ENCODE data around the gene MYRFL.
A peak's percentile ranks its signal among the peaks of the same experiment; 100 is the strongest.

The MYRFL gene

GRCh38 chr12:69934011-69934410 lies 109.0 kb downstream of the MYRFL start:
- no peak for DNase-seq

- no peak for DNase-seq
Observed at GRCh38 chr12:69935651-69936100, 110.6 kb downstream of the MYRFL start.

GRCh38 chr12:69936214-69936731 lies 111.2 kb downstream of the MYRFL start:
- no peak for DNase-seq

GRCh38 chr12:69936766-69937165 lies 111.7 kb downstream of the MYRFL start:
- no peak for DNase-seq

- no peak for DNase-seq
Observed at GRCh38 chr12:69947123-69947522, 122.1 kb downstream of the MYRFL start.

GRCh38 chr12:69947897-69948296 lies 122.9 kb downstream of the MYRFL start:
- peak in 1 of 3 experiments; percentile 18 for DNase-seq

GRCh38 chr12:69948851-69949250 lies 123.8 kb downstream of the MYRFL start:
- DNase-seq: no peak

GRCh38 chr12:69949311-69950002 lies 124.4 kb downstream of the MYRFL start:
- DNase-seq: no peak

GRCh38 chr12:69951108-69951507 lies 126.1 kb downstream of the MYRFL start:
- no peak for DNase-seq

- no peak for DNase-seq
Observed at GRCh38 chr12:69952890-69953289, 127.9 kb downstream of the MYRFL start.

- no peak for DNase-seq
Observed at GRCh38 chr12:69961246-69961645, 136.2 kb downstream of the MYRFL start.

GRCh38 chr12:69966409-69966808 lies 141.4 kb downstream of the MYRFL start:
- DNase-seq: no peak

GRCh38 chr12:69966839-69967238 lies 141.8 kb downstream of the MYRFL start:
- no peak for DNase-seq

- DNase-seq: no peak
Observed at GRCh38 chr12:69969011-69969410, 144.0 kb downstream of the MYRFL start.

GRCh38 chr12:69972136-69972535 lies 147.1 kb downstream of the MYRFL start:
- no peak for DNase-seq

GRCh38 chr12:69978020-69978419 lies 153.0 kb downstream of the MYRFL start:
- no peak for DNase-seq

- no peak for DNase-seq
Observed at GRCh38 chr12:69981881-69982475, 157.0 kb downstream of the MYRFL start.

- no peak for DNase-seq
Observed at GRCh38 chr12:69984241-69984640, 159.2 kb downstream of the MYRFL start.

GRCh38 chr12:69985656-69986055 lies 160.6 kb downstream of the MYRFL start:
- peak in 1 of 3 experiments; percentile 14 for DNase-seq

GRCh38 chr12:69986114-69986513 lies 161.1 kb downstream of the MYRFL start:
- DNase-seq: no peak

GRCh38 chr12:69987579-69988091 lies 162.6 kb downstream of the MYRFL start:
- no peak for DNase-seq

GRCh38 chr12:69988481-69989321 lies 163.7 kb downstream of the MYRFL start:
- no peak for DNase-seq

- DNase-seq: no peak
Observed at GRCh38 chr12:69991690-69992288, 166.8 kb downstream of the MYRFL start.

All from NCI-H1417 (cell line).